GM18519 (cell line): ENCODE measurements around the gene NELFCD.
"Not testable (repeated sequence)": the region's sequence is repeated elsewhere in the genome, so short reads cannot be mapped to it uniquely, and the experiment has no call there.

Experiments
- ATAC-seq: cut with Tn5 transposase; IDR thresholded peaks from one replicate; pipeline ENCODE4 v1.9.1; 2021; ENCODE audit warnings: mild to moderate bottlenecking, moderate library complexity; ENCODE audit not compliant: unreplicated experiment, low FRiP score

Gene NELFCD

GRCh38 chr20:58971429-58971828 is 9.6 kb upstream of the NELFCD start:
- no peak for ATAC-seq

- no peak for ATAC-seq
Measured at GRCh38 chr20:58973179-58973578, 7.9 kb upstream of the NELFCD start.

GRCh38 chr20:58973866-58974265 is 7.2 kb upstream of the NELFCD start:
- no peak for ATAC-seq

- ATAC-seq = no peak
Measured at GRCh38 chr20:58975353-58975752, 5.7 kb upstream of the NELFCD start.

- ATAC-seq = no peak
Measured at GRCh38 chr20:58976061-58976730, 4.9 kb upstream of the NELFCD start.

GRCh38 chr20:58978351-58979190 is 2.5 kb upstream of the NELFCD start:
- no peak for ATAC-seq

- ATAC-seq = no peak
Measured at GRCh38 chr20:58981628-58982364, 740 bp downstream of the NELFCD start.

- no peak for ATAC-seq
Measured at GRCh38 chr20:58982406-58983114, 1.5 kb downstream of the NELFCD start.

- ATAC-seq = not testable (repeated sequence)
Measured at GRCh38 chr20:58983115-58983468, 2.0 kb downstream of the NELFCD start.

- no peak for ATAC-seq
Measured at GRCh38 chr20:58984691-58985090, 3.6 kb downstream of the NELFCD start.

- no peak for ATAC-seq
Measured at GRCh38 chr20:58985656-58986055, 4.6 kb downstream of the NELFCD start.

- ATAC-seq = no peak
Measured at GRCh38 chr20:58986286-58986967, 5.4 kb downstream of the NELFCD start.

GRCh38 chr20:58986968-58987517 is 6.0 kb downstream of the NELFCD start:
- no peak for ATAC-seq

GRCh38 chr20:58987790-58988564 is 6.9 kb downstream of the NELFCD start:
- no peak for ATAC-seq

GRCh38 chr20:58988565-58988882 is 7.5 kb downstream of the NELFCD start:
- ATAC-seq = no peak

GRCh38 chr20:58989196-58989595 is 8.1 kb downstream of the NELFCD start:
- ATAC-seq = no peak

- no peak for ATAC-seq
Measured at GRCh38 chr20:58990651-58991445, 9.8 kb downstream of the NELFCD start.

GRCh38 chr20:58991715-58992114 is 10.7 kb downstream of the NELFCD start:
- ATAC-seq = no peak
